Measurements from ENCODE around the gene YDJC.
"Not testable (repeated sequence)": the region's sequence is repeated elsewhere in the genome, so short reads cannot be mapped to it uniquely, and the experiment has no call there.

GRCh38 chr22:21581009-21581713 lies 48.7 kb downstream of the YDJC start:
- TF ChIP-seq CTCF (conservative IDR thresholded peaks at IDR 0.05; ENCODE audit: low read depth in 2 of 2); CREB1 (CRISPR knock-in tag; IDR thresholded peaks at IDR 0.05; ENCODE audit: low read depth); REST (IDR thresholded peaks at IDR 0.05; ENCODE audit: unreplicated experiment); ETS1 (IDR thresholded peaks at IDR 0.05); EZH2phosphoT487 (IDR thresholded peaks at IDR 0.05; ENCODE audit: unreplicated experiment); STAT1 (IDR thresholded peaks at IDR 0.05; ENCODE audit: unreplicated experiment): not testable (repeated sequence)
